ENCODE results near the gene AP3M1.

The AP3M1 gene

GRCh38 chr10:74094231-74094630 lies 56.4 kb downstream of the AP3M1 start:
- no peak for DNase-seq (ENCODE audit: extremely low read depth, low read depth)
- no peak for TF ChIP-seq CTCF (IDR thresholded peaks at IDR 0.05; ENCODE audit: low read depth, low read length, missing control alignments)
- no peak overlapping the region for H3K4me3 ChIP-seq (replicated peaks; ENCODE audit: low read depth, low read length)

GRCh38 chr10:74093530-74094164 lies 57.0 kb downstream of the AP3M1 start:
- H3K4me3 ChIP-seq (replicated peaks; ENCODE audit: low read depth, low read length), result no peak overlapping the region
- TF ChIP-seq CTCF (IDR thresholded peaks at IDR 0.05; ENCODE audit: low read depth, low read length, missing control alignments), result no peak

GRCh38 chr10:74092372-74092771 lies 58.3 kb downstream of the AP3M1 start:
- no peak for TF ChIP-seq CTCF (IDR thresholded peaks at IDR 0.05; ENCODE audit: low read depth, low read length, missing control alignments)
- DNase-seq (ENCODE audit: extremely low read depth, low read depth), result no peak
- no peak overlapping the region for H3K4me3 ChIP-seq (replicated peaks; ENCODE audit: low read depth, low read length)

More at GRCh38 chr10:74093530-74094164, 57.0 kb downstream of the AP3M1 start:
- DNase-seq (ENCODE audit: extremely low read depth, low read depth), result no peak

- no peak for DNase-seq (ENCODE audit: extremely low read depth, low read depth)
- TF ChIP-seq CTCF (IDR thresholded peaks at IDR 0.05; ENCODE audit: low read depth, low read length, missing control alignments), result no peak
- H3K4me3 ChIP-seq (replicated peaks; ENCODE audit: low read depth, low read length), result no peak overlapping the region
Measured at GRCh38 chr10:74088722-74089121, 61.9 kb downstream of the AP3M1 start.

GRCh38 chr10:74086317-74086716 lies 64.3 kb downstream of the AP3M1 start:
- DNase-seq (ENCODE audit: extremely low read depth, low read depth), result no peak
- no peak overlapping the region for H3K4me3 ChIP-seq (replicated peaks; ENCODE audit: low read depth, low read length)
- TF ChIP-seq CTCF (IDR thresholded peaks at IDR 0.05; ENCODE audit: low read depth, low read length, missing control alignments), result no peak

- H3K4me3 ChIP-seq (replicated peaks; ENCODE audit: low read depth, low read length), result no peak overlapping the region
- TF ChIP-seq CTCF (IDR thresholded peaks at IDR 0.05; ENCODE audit: low read depth, low read length, missing control alignments), result no peak
- DNase-seq (ENCODE audit: extremely low read depth, low read depth), result no peak
Measured at GRCh38 chr10:74084955-74085354, 65.7 kb downstream of the AP3M1 start.

- DNase-seq (ENCODE audit: extremely low read depth, low read depth), result no peak
- H3K4me3 ChIP-seq (replicated peaks; ENCODE audit: low read depth, low read length), result no peak overlapping the region
- TF ChIP-seq CTCF (IDR thresholded peaks at IDR 0.05; ENCODE audit: low read depth, low read length, missing control alignments), result no peak
Measured at GRCh38 chr10:74083304-74083703, 67.3 kb downstream of the AP3M1 start.

All from HFF-Myc (cell line).